GM21423 (cell line): ENCODE data around the gene LYZL1.
"Not testable (repeated sequence)": the region's sequence is repeated elsewhere in the genome, so short reads cannot be mapped to it uniquely, and the experiment has no call there.

Source experiments
- ATAC-seq: cut with Tn5 transposase; IDR thresholded peaks from one replicate; pipeline ENCODE4 v1.9.1; 2021; ENCODE audit warnings: mild to moderate bottlenecking, moderate library complexity; ENCODE audit not compliant: unreplicated experiment

LYZL1 gene

DNA sequence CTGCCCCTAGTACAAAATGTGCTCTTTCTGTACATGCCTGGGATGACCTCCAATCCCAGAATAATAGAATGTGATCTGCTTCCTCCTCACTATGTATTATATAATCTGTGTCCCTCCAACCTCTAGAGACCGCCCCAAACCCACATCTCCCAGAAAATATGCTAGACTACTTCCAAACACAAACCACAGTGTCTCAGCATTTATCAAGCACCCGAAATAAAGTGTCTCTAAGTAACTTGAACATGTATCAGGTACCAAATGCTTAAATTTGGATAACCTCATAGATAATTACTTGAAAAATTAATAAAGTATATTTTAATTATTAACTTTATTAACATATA lies 16.1 kb downstream of the LYZL1 start:
- ATAC-seq, result no peak

DNA sequence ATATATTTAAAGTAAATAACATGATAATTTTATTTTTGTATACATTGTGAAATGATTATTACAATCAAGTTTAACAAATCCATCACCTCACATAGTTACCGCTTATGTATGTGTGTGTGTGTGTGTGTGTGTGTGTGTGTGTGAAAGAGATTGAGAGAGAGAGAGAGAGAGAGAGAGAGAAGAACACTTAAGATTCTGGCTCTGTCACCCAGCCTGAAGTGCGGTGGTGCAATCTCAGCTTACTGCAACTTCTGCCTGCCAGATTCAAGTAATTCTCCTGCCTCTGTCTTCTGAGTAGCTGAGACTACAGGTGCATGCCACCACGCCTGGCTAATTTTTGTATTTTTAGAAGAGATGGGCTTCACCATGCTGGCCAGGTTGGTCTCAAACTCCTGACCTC lies 17.8 kb downstream of the LYZL1 start:
- ATAC-seq, result no peak

DNA sequence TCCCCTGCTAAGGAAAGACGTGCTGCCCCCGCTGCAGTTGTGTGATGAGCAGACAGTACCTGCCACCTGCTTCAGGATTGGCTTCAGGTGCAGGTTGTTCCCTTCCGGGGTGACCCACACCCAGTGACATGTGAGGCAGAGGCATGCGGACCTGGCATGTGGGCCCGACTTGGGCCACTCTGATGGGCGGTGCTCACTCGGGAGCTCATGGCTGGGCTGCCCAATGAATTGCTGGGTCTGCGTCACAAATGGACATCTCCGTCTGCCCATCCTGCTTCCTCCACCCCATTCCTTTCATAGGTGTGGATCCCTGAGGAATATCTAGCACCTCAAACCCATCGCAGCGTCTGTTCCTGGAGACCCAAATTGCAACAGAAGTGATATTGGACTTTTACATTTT lies 19.3 kb downstream of the LYZL1 start:
- not testable (repeated sequence) for ATAC-seq

DNA sequence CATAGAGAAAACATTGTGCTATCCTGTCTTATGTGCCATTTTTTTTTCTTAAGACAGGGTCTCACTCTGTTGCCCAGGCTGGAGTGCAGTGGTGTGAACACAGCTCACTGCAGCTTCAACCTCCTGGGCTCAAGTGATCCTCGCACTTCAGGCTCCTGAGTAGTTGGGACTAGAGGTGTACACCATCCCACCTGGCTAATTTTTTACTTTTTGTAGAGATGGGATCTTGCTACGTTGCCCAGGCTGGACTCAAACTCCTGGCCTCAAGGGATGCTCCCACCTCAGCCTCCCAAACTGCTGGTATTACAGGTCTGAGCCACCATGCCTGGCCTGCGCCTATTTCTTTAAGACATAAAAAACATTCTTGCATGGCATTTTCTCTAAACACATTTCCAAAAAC lies 20.6 kb downstream of the LYZL1 start:
- ATAC-seq, result no peak

DNA sequence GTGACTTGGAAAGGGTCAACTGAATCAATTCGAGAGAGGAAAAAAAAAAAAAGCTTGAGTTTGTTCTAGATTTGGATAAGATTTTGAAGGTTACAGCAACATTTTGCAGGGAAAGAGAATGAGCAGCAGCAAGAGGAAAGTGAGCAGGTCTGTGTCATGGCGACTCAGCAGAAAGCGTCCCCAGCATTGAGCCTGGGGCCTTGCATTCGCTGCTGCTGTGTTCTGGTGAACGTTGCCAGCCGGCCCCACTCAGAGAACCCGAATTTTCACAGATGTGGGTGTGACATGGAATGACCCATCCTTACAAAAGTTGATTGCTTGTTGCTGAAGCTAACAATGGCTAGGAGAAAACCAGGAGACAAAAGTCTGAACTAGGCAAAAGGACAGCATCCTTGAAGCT lies 21.6 kb downstream of the LYZL1 start:
- ATAC-seq, result not testable (repeated sequence)

DNA sequence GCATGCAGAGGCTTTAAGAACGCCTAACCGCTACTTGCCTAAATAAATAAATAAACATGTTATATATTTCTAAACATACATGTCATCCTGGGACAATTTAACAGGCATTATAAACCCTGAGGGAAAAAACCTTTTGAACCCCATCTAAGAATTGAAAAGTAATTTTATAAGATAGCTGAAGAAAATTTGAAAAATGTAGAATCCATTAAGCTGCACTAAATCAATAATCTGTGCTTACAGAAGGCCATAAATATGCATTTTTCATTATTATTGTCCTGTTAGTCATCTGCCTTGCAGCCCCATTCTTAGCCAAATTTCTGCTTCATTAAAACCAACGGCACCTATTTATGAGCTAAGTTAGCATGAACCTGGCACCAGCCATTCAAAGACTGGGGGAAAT lies 24.2 kb downstream of the LYZL1 start:
- no peak for ATAC-seq

DNA sequence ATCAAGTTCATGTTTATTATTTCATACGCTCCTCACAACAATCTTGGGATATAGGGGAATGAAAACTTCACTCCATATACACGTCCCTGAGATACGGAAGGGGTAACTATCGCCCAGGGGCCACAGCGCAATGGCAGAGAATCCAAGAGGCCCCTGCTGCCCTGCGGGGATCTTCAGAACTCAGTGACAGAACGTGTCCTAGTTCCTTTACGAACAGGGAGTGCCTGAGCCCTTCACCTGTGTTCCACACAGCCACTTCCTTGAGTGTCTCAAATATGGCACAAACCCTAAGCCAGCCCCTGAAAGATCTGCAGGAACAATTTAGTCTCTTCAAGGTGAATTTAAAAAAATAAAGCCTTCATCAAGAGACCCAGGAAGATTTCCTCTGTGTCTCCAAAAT lies 25.9 kb downstream of the LYZL1 start:
- ATAC-seq, result no peak

DNA sequence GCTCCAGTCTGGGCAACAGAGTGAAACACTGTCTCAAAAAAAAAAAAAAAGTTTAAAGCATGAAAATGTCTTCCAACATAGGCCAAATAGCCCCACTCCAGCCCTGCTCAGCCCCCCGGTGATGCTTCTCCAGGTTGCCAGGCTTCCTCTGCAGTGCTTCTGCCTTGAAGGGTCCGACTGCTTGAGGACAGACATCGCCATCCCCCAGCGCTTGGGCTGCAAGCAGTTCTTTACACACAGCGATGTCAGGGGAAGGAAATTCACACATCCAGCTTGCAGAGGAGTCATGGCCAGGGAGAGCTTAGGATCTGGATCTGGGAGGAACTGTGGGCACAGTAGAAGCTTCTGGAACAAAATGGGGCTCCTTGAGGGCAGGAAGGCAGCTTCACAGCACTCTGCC lies 26.9 kb downstream of the LYZL1 start:
- no peak for ATAC-seq

DNA sequence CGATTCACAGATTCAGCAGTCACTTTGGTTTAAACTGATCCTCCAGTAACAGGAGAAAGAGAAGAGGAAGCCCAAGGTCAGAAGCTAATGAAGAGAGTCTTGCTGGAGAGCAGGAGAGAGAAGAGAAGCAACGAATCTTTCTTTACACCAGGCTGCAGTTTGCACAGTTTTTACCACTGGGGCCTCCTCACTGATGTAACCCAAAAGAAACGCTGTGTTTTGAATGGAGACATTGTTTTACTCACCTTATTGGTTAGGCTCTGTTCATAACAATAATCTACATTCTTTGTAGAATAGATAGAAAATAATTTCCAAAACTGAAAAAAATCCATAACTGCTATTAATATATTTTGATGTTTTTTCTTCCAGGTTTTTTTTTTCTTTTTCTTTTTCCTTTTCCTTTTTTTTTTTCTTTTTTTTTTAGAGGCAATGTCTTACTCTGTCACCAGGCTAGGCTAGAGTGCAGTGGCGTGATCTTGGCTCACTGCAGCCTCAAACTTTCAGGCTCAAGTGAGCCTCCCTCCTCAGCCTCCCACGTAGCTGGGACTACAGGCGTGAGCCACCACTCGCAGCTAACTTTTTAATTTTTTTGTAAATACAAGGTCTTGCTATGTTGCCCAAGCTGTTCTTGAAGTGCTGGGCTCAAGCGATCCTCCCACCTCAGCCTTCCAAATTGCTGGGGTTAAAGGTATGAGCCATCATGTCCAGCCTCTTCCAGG lies 27.6 kb downstream of the LYZL1 start:
- ATAC-seq, result no peak

DNA sequence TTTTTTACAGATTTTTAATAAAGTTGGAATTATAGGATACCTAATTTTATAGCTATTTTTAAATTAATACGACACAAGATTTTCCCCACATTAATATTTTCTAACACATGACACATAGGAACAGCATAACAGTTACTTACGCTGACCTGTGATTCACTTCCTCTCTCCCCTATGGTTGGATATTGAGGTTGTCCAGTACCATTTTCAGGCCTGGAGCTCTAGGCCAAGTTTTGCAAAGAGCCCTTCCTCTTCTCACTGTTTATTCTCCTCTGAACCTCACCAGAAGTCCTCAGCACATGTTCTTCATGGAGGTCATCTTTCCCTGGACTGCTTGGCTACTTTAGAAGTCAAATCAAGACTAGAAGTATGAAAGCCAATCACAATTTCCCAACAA lies 28.2 kb downstream of the LYZL1 start:
- no peak for ATAC-seq

DNA sequence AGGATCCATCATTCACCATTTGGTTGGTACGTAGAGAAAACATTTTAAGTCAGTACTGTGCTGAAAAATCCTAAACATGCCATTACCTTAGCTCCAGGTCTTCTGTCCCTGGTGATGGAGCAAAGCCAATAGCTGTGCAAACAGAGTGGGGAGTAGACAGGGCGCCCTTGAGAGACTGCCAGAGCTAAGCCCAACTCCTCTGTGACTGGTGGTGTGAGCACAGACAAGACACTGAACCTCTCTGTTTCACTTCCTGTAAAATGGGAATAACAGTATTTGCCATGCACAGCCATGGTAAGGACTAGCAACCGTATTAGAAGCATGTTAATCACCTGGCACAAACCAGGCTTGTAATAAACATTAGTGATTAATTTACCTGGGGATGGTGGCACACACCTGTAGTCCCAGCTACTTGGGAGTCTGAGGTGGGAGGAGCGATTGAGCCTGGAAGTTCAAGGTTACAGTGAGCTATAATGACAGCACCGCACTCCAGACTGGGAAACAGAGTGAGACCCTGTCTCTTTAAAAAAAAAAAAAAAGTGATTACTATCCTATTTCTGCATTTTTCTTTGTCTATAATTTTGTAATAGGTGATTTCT lies 28.7 kb downstream of the LYZL1 start:
- ATAC-seq, result no peak

DNA sequence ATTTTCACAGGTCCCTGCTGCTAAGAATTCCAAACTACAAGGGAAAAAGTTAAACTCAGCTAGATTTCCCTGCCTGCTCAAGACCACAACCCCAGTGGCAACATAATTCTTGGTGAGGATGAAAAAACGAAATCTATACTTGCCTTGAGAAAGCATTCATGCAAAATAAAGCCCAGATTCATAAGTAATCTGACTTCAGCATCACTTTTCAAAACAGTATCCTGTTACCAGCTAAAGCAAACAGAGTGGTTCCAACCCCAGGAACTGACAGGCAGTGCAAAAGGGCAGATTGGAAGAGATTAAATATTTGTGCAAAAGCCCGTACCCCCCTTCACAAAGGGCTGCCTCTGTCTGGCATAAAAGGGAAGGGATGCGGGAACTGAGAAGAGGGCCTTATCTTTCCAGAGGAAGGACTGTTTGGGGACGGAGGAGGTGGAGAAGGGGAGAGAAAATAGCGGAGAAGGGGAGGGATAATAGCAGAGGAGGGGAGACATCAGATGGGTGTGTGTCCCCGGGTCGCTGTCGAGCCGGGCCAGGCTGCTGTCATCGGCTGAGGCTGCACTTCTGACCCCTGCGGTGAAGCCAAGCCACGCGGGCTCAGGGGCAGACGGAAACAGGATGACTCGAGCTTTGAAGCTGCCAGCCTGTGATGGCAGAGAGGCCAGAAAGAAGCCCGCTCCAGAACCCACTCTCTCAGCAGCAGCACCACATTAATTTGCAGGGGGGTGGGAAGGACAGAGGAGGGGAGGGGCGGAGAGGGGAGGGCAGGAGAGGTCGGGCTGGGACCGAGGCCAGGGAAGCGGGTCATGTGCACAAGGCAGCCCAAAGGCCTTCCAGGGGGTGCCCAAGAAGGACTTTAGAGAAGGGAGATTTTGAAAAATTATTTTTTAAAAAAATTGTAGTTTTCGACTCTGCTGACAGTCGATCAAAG lies 29.5 kb downstream of the LYZL1 start:
- not testable (repeated sequence) for ATAC-seq

DNA sequence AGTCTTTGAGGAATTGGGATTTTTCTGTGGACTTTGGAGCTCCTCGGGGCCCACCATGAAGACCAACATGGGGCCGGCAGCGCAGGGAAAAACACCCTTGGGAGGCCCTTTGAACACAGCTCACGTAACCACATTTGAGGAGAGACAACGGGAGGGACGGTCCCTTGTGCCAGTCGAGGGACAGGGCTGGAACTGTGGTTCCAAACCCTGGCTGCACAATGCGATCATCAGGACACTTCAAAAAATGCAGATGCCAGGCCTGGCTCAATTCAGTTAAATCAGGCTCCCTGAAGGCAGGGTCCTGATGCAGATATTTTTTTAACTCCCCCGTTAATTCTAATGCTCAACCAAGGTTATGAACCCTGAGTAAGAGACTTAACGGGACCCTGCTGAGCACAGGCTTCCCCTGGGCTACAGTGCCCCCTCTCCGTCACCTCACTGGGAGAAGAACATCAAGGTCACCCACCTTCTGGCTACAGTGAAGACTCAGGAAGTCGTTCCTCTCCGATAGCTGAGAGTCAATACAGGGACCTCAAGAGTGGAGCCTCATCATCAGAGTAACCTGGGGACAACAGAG lies 30.4 kb downstream of the LYZL1 start:
- ATAC-seq, result no peak

DNA sequence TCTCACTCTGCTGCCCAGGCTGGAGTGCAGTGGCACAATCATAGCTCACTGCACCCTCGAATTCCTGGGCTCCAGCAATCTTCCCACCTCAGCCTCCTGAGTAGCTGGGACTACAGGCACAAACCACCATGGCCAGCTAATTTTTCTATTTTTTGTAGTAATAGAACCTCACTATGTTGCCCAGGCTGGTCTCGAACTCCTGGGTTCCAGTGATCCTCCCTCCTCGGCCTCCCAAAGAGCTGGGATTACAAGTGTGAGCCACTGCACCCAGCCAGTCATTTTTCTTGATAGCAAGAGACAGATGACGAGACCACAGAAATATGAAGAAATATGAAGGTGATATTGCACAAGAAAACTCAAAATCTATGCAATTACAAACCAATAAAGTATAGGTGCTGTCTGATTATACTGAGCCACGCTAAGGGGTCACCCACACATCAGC lies 31.8 kb downstream of the LYZL1 start:
- ATAC-seq, result not testable (repeated sequence)

DNA sequence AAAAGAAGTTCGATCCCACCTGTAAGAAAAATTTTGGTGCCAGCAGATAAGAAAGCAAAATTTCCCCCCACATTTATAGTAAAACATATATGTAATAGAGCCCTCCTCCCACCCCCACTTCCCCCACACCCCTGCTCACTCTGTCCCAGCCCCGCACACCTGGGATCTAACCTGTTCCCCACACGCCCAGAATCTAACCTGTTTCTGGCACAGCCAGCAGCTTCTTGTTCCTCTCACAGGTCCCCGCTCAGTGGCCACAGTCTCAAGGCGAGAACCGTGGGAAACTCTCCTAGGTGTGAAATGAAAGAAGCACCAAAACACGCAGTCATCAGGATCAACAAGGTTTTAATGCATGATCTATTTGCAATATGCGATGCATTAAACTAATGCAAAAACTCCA lies 32.8 kb downstream of the LYZL1 start:
- no peak for ATAC-seq

DNA sequence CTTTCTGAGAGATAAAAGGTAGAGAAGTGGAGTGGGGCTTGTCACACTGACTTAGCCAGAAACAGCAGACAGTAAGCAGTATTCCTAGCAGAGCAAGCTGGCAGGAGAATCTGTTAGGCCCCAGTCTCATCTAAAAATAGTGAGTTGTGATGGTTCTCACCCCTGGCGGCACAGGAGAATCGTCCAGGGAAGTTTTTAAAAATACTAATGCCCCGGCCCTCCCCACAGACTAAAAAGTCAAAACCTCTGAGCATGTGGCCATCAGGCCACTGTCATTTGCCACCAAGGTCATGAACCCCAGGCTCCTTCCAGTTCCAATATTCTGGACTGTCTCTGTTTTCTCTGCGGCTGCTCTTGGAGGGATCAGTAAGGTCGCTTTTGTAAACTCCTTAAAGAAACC lies 34.0 kb downstream of the LYZL1 start:
- ATAC-seq, result no peak

DNA sequence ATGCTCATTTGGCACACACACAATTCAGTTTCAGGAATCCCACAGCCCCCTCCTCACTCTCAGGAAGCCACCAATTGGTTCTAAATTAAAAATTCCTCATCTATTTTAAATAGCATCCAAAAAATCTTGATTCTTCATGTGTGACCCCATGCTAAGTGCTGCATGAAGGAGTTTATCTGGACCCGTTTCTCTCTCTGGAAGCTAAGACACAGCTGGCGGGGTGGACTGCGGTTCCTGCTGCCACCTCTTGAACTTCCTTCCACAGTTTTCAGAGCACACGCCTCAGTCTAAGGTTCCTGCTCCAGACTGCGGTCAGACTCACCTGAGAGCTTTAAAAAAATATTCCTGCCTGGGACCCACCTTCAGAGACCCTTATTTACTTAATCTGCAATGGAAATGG lies 34.5 kb downstream of the LYZL1 start:
- no peak for ATAC-seq

DNA sequence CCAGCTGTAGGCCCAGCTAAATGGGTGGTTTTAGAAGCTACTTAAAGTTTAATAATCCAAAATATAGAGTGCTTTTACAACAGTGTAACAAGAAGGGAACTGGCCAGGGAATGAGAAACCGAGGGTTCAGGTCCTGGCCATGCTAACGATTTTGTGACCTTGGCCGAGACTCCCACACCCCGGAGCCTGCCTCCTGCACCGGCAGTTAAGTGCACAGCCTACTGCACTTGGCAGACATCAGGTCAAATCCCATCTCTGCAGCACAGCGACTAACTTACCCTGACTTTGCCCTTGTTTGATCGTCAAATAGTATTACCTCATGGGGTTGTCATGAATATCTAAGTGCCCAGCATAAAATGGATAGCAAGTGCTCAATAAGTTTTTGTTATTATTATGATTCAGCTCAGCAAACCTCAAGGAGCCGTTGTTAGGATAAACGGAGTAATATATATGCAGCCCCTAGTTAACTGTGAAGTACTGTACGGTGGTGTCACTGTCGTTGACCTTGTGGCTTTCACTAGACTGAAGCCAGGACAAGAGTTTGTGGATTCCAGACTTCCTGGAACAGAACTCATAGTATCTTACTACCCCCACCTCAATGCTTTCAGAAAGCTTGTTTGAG lies 35.5 kb downstream of the LYZL1 start:
- no peak for ATAC-seq

DNA sequence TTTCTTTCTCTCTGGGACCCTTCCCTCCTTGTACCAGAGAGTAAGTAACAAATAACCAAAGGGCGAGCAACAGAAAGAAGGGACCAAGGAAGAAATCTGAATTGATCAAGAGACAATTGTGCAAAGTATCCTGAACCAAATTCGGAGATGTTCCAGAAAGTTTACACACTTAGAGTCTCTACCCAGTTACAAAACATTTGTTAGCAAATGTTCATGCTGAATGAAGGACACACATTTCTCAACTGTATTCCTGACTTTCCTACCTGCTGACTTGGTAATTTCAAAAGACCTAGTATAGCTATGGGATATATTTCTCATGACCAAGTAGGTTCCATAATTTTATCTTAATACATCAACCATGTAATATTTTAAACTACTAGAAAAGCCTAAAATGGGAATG lies 37.4 kb downstream of the LYZL1 start:
- no peak for ATAC-seq

DNA sequence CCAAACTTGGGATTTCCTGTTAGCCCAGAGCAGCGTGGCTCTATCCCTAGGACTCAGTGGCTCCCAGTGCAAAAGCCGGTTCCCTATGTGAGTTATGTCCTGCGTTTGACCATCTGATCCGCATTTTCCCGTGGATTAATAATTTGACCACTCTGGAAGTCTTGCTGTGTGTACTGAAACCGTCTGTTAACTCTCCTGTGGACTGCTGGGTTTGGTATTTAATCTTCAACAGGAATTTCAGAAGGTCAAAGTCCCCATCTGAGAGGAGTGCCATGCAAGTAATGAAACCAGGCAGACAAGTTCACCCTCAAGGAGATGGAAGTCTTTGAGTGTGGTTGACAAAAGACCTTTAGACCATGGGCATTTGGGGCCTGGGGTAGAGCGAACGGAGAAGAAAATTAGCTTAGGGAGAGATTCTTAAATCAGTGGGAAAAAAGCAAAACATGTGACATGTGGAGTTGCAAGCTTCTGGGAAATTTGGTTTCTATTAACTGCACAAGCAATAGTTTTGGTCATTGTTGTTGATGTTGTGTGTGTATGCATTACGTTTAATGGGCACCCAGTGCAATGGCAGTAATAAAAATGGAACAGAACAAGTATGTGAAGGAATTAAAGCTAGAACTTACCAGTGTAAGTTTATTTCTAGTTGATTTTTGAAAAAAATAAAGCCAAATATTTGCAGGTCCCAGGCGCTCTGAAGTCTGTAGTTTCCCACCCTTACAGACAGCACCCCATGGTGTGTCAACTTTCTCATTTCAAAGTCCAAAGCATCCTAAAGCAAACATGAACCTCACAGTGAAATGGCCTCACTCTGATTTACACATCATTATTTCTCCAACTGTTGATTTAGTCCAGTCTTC lies 38.2 kb downstream of the LYZL1 start:
- ATAC-seq, result no peak
